Left lung (tissue), 10 donors: Measurements from ENCODE around the gene KIZ. TPM values are rescaled to one million over a fixed set of nuclear protein-coding genes. Genes with fewer than 3 reads are reported as not detected.

Source experiments
- ATAC-seq: fragments of 200-7000 bp; cut with Tn5 transposase; one replicate; pipeline ENCODE4 v1.9.1; 2020; ENCODE audit warnings: moderate library complexity
- DNase-seq, 4 donors: peaks; one replicate each; pipeline ENCODE4 v3.0.0-alpha.2; 2013 to 2020
- H3K27ac ChIP-seq, 2 donors: fragments of 200-600 bp; sonication (generic) in 1 of 2; one replicate each; pipeline versions ENCODE4 v1.5.0 to v1.8.0; 2020 to 2021
- H3K27me3 ChIP-seq, 2 donors: fragments of 200-600 bp; sonication (generic) in 1 of 2; one replicate each; pipeline versions ENCODE4 v1.5.0 to v1.8.0; 2020 to 2021
- H3K36me3 ChIP-seq, 2 donors: fragments of 200-600 bp; sonication (generic) in 1 of 2; one replicate each; pipeline versions ENCODE4 v1.5.0 to v1.8.0; 2020 to 2021
- H3K4me1 ChIP-seq, 2 donors: fragments of 200-600 bp; one replicate each; pipeline ENCODE4 v1.8.0; 2021
- H3K4me3 ChIP-seq, 2 donors: fragments of 200-600 bp; sonication (generic) in 1 of 2; one replicate each; pipeline versions ENCODE4 v1.5.0 to v1.8.0; 2020 to 2021; ENCODE audit warnings: mild to moderate bottlenecking in 1 of 2
- H3K9me3 ChIP-seq, 2 donors: fragments of 200-600 bp; sonication (generic) in 1 of 2; one replicate each; pipeline versions ENCODE4 v1.5.0 to v1.8.0; 2020 to 2021
- intact Hi-C, 2 donors: fragments of 100-400 bp; cut with DNase I; formaldehyde crosslinking; loops; one replicate each; pipeline versions ENCODE4 v1.11.2 to v1.14.2; 2022
- polyA plus RNA-seq, 6 donors: library from polyadenylated mRNA; unstranded; fragments of 120-200 nt; gene quantifications; one replicate each; pipeline ENCODE4 v1.2.1, GENCODE V29; 2013; ENCODE audit not compliant: insufficient read length in 6 of 6
- total RNA-seq, 2 donors: library from RNA; stranded (reverse); fragmentation: NEBNext Ultra II Directional; extraction: Animal tissue kit (Norgen Biotek cat#: 25700); gene quantifications; one replicate each; pipeline ENCODE4 v1.2.1, GENCODE V29; 2021
- TF ChIP-seq, protein P1 (sequence below), 2 donors: fragments of 200-600 bp; sonication (generic) in 1 of 2; IDR thresholded peaks; one replicate each; pipeline versions ENCODE4 v1.5.0 to v1.8.0; 2021; ENCODE audit warnings: antibody characterized with exemption in 2 of 2
- donor health status: DM: no; HTN: yes; CAD: no.
- donor health status: DM: no; HTN: no; CAD: no.

The KIZ gene
- total and polyA plus RNA-seq, 8 donors = 10.4 to 30.6 (median 25.2) TPM

DNA sequence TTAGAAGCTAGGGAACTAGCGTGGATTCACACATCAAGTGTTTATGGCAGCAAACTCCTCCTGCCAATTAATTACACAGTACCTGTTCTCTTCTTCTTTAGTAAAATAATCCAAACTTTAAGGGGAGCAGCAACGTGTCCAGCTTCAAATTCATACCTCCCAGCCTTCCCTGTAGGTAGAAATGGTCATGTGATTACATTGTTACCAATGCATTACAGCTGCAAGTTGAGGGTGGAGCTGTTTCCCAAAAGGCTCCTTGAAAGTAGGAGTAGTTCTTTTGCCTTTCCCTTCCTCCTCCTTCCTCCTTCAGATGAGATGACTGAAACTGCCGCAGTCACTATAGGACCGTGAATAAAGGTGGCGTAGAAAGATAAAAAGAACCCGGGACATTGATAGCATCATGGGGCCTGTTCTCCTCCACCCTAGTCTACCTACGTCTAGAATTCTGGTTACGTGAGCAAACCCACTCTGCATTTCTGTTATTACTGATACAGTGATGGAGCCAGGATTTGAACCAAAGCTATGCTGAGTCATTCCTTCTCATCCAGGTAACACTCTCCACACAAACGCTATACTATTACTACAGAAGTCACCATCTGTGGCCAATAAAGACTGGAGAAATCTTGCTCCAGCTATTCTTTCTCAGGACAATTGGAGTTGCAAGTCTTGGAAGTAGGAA lies 37.9 kb upstream of the KIZ start:
- no peaks in the 10 kb centered on the region for H3K9me3 ChIP-seq
- ATAC-seq = no peak
- H3K36me3 ChIP-seq = no peaks in the 10 kb centered on the region
- H3K4me3 ChIP-seq = no peak overlapping the region
- peaks cover 54 to 76% of the 10 kb centered on the region in 2 donors for H3K27me3 ChIP-seq
- no peak for DNase-seq
- TF ChIP-seq, protein P1, sequence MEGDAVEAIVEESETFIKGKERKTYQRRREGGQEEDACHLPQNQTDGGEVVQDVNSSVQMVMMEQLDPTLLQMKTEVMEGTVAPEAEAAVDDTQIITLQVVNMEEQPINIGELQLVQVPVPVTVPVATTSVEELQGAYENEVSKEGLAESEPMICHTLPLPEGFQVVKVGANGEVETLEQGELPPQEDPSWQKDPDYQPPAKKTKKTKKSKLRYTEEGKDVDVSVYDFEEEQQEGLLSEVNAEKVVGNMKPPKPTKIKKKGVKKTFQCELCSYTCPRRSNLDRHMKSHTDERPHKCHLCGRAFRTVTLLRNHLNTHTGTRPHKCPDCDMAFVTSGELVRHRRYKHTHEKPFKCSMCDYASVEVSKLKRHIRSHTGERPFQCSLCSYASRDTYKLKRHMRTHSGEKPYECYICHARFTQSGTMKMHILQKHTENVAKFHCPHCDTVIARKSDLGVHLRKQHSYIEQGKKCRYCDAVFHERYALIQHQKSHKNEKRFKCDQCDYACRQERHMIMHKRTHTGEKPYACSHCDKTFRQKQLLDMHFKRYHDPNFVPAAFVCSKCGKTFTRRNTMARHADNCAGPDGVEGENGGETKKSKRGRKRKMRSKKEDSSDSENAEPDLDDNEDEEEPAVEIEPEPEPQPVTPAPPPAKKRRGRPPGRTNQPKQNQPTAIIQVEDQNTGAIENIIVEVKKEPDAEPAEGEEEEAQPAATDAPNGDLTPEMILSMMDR (IDR thresholded peaks at IDR 0.05) = no peak
- intact Hi-C loops = no loop called here
- no peaks in the 10 kb centered on the region for H3K4me1 ChIP-seq
- H3K27ac ChIP-seq = no peak overlapping the region

DNA sequence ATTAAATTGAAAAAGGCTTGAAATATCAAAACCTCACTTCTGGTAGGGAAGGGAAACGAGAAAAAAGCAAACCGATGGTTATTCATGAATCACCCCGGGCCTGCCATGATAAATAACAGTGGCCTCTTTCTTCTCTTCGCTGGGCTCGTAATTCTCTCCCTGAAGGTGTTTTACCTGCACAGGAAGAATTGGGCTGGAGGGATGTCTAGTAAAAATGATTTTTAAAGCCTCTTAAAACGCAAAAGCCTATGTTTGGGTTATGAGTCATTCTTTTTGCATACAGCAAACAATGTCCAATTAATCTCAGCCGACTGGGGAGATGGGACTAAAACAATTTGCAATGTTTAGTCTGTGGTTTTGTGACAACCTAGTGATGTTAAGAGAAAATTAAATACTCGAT lies 36.5 kb upstream of the KIZ start:
- H3K36me3 ChIP-seq = no peaks in the 10 kb centered on the region
- peaks cover 55 to 78% of the 10 kb centered on the region in 2 donors for H3K27me3 ChIP-seq
- DNase-seq (no peak), ATAC-seq (no peak)
- H3K4me1 ChIP-seq = no peaks in the 10 kb centered on the region
- no peaks in the 10 kb centered on the region for H3K9me3 ChIP-seq
- H3K27ac ChIP-seq = no peak overlapping the region
- TF ChIP-seq, protein P1 (IDR thresholded peaks at IDR 0.05) = no peak
- intact Hi-C loops = no loop called here
- no peak overlapping the region for H3K4me3 ChIP-seq

DNA sequence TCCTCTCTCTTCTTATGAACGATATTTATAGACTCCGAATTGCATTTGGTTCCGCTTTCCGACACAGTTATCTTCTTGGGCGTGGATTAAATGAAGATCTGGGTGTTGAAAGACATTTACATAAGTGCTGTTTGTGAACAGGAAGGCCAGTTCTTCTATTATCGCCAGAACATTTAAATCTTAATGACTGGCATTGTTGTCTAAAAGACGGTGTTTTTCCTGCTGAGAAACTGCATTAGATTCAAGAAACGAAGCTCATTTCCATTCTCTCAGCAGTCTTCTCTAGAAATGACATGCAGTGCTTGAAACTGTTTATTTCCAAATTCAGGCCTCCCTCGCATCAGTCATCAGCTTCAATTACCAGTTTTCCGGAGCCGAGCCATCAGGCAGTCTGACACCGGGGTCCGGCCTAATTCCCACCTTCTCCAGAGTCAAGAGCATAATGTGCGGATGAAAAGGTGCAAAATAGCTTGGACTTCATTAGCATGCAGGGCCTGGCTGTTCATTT lies 35.7 kb upstream of the KIZ start:
- Histone ChIP-seq H3K27me3 (peaks cover 52 to 79% of the 10 kb centered on the region in 2 donors), H3K9me3 (no peaks in the 10 kb centered on the region), H3K4me1 (no peaks in the 10 kb centered on the region), H3K36me3 (no peaks in the 10 kb centered on the region), H3K4me3 (no peak overlapping the region), H3K27ac (no peak overlapping the region)
- intact Hi-C loops = no loop called here
- no peak for ATAC-seq
- no peak for DNase-seq
- TF ChIP-seq, protein P1 (IDR thresholded peaks at IDR 0.05) = no peak

DNA sequence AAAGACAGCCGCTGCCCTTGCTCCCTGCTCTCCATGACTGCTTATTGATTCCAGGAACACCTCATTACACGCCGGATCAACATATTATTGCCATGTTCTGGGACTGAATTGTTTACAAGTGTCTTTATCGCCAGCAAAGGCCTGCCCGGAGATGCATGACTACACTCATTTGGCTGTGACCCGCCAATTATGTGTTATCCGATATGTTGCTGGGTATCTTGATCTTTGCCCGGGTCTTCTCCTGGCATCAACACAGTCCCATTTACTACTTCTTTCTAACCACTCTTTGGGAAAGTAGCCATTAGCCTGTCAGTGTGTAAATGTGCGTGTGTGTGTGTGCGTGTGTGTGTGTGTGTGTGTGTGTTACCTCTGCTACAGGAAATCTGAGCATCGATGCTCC lies 35.2 kb upstream of the KIZ start:
- Histone ChIP-seq H3K4me3 (no peak overlapping the region), H3K27ac (no peak overlapping the region), H3K9me3 (no peaks in the 10 kb centered on the region), H3K27me3 (peaks cover 52 to 82% of the 10 kb centered on the region in 2 donors), H3K36me3 (no peaks in the 10 kb centered on the region), H3K4me1 (no peaks in the 10 kb centered on the region)
- DNase-seq = no peak
- TF ChIP-seq, protein P1 (IDR thresholded peaks at IDR 0.05) = no peak
- no peak for ATAC-seq
- intact Hi-C loops = no loop called here

DNA sequence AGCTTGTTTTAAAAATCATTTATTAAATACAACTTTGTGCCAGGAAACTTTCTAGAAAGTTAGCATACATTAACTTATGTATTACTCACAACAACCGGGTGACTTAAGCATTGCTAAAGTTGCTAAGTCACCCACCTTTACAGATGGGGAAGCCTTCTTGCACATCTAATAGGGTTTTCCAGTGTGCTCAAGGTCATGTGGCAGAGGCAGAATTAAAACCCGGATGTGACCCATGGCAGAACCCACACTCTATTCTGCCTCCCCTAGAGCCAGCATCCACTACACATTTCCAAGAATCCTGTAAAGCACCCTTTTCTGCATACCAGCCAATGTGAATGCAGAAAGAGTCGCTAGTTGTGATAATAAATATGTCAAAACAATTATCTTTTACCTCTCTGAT lies 33.1 kb upstream of the KIZ start:
- Histone ChIP-seq H3K4me3 (no peak overlapping the region), H3K9me3 (no peaks in the 10 kb centered on the region), H3K27me3 (peaks cover 64 to 97% of the 10 kb centered on the region in 2 donors), H3K36me3 (no peaks in the 10 kb centered on the region), H3K27ac (no peak overlapping the region), H3K4me1 (no peaks in the 10 kb centered on the region)
- intact Hi-C loops = no loop called here
- ATAC-seq = no peak
- TF ChIP-seq, protein P1 (IDR thresholded peaks at IDR 0.05) = no peak
- no peak for DNase-seq
